Ovary (tissue), 3 donors: ENCODE measurements around the gene SETBP1.

Experiments used
- CTCF ChIP-seq, 3 donors: fragments of 450-650 bp in 2 of 3; fragments of 200-600 bp in 1 of 3; IDR thresholded peaks; one replicate each; pipeline versions ENCODE4 v1.5.1 to v1.8.0; 2016 to 2022; ENCODE audit warnings: antibody characterized with exemption in 3 of 3, mild to moderate bottlenecking in 1 of 3
- EP300 ChIP-seq: sonication (generic); formaldehyde crosslinking; IDR thresholded peaks from one replicate; pipeline ENCODE4 v1.6.1; 2017; ENCODE audit warnings: antibody characterized with exemption
- POLR2A ChIP-seq: fragments of 450-650 bp; IDR thresholded peaks from one replicate; pipeline ENCODE4 v1.6.1; 2017; ENCODE audit warnings: antibody characterized with exemption, mild to moderate bottlenecking, moderate library complexity
- donor health status: DM: no; HTN: no; CAD: no.

GRCh38 chr18:44954257-44954656 is 273.6 kb downstream of the SETBP1 start:
- TF ChIP-seq POLR2A = no peak
- TF ChIP-seq EP300 = no peak
- no peak for TF ChIP-seq CTCF (IDR thresholded peaks at IDR 0.05)
